Endothelial cell (in vitro differentiated cells): ENCODE data around the gene VEGFB. TPM values are rescaled to one million over a fixed set of nuclear protein-coding genes. Genes with fewer than 3 reads are reported as not detected.
A peak's percentile ranks its signal among the peaks of the same experiment; 100 is the strongest.

Source experiments
- DNase-seq: peaks from one replicate; pipeline ENCODE4 v3.0.0; 2021; ENCODE audit warnings: low spot score
- H3K27ac Mint-ChIP-seq: one replicate; pipeline ENCODE4 v1.8.0; 2021; ENCODE audit warnings: mixed read lengths, inconsistent platforms; ENCODE audit not compliant: unreplicated experiment
- H3K27me3 Mint-ChIP-seq: one replicate; pipeline ENCODE4 v1.8.0; 2021; ENCODE audit warnings: mild to moderate bottlenecking, moderate library complexity, mixed read lengths, inconsistent platforms; ENCODE audit not compliant: unreplicated experiment
- H3K36me3 Mint-ChIP-seq: one replicate; pipeline ENCODE4 v1.8.0; 2021; ENCODE audit warnings: mild to moderate bottlenecking, low read depth, mixed read lengths, inconsistent platforms; ENCODE audit not compliant: unreplicated experiment
- H3K4me1 Mint-ChIP-seq: one replicate; pipeline ENCODE4 v1.8.0; 2021; ENCODE audit warnings: mild to moderate bottlenecking, mixed read lengths, inconsistent platforms; ENCODE audit not compliant: unreplicated experiment
- H3K4me3 Mint-ChIP-seq: one replicate; pipeline ENCODE4 v1.8.0; 2021; ENCODE audit warnings: mild to moderate bottlenecking, mixed read lengths, inconsistent platforms; ENCODE audit not compliant: unreplicated experiment
- H3K9me3 Mint-ChIP-seq: one replicate; pipeline ENCODE4 v1.8.0; 2021; ENCODE audit warnings: mixed read lengths, inconsistent platforms; ENCODE audit not compliant: unreplicated experiment
- total RNA-seq: library from RNA; stranded (reverse); fragmentation: NEBNext Ultra II Directional; extraction: Animal tissue kit (Norgen Biotek cat#: 25700); gene quantifications from one replicate; pipeline ENCODE4 v1.2.1, GENCODE V29; 2021; ENCODE audit not compliant: unreplicated experiment
- TF ChIP-seq, protein P1 (sequence below): fragments of 200-600 bp; sonication (generic); IDR thresholded peaks from one replicate; pipeline ENCODE4 v1.5.0; 2021; ENCODE audit warnings: antibody characterized with exemption; ENCODE audit not compliant: unreplicated experiment

VEGFB gene
- total RNA-seq, 1 donor from 2014 or later: 11.5 TPM

DNA sequence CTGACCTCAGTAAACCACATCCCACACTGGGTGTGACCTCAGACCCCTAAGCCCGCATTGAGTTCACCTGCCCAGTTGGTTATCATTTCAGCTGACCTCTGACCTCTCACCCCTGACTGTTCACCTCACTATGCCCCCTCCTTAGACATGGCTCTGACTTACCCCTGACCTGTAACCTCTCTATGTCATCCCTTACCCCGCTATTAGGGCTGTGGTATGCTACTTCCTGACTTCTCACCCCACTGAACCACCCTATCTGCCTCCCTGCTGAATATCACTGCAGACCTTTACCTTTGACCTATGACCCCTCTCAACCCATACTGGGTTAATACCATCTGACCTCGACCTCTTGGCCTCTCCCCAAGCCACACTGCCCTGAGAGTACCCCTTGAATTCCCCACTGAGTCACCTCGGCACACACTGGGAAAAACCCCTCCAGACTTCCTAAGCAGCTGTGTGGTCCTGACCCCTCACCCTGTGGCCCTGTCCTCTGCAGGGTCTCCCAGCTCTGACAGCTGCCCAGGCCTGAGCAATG is 25.2 kb downstream of the VEGFB start:
- peak overlapping the region; percentile 71 for H3K4me3 Mint-ChIP-seq
- no peak for DNase-seq
- H3K9me3 Mint-ChIP-seq: no peaks in the 10 kb centered on the region
- H3K27ac Mint-ChIP-seq: no peak overlapping the region
- H3K4me1 Mint-ChIP-seq: peaks cover 4% of the 10 kb centered on the region
- TF ChIP-seq, protein P1, sequence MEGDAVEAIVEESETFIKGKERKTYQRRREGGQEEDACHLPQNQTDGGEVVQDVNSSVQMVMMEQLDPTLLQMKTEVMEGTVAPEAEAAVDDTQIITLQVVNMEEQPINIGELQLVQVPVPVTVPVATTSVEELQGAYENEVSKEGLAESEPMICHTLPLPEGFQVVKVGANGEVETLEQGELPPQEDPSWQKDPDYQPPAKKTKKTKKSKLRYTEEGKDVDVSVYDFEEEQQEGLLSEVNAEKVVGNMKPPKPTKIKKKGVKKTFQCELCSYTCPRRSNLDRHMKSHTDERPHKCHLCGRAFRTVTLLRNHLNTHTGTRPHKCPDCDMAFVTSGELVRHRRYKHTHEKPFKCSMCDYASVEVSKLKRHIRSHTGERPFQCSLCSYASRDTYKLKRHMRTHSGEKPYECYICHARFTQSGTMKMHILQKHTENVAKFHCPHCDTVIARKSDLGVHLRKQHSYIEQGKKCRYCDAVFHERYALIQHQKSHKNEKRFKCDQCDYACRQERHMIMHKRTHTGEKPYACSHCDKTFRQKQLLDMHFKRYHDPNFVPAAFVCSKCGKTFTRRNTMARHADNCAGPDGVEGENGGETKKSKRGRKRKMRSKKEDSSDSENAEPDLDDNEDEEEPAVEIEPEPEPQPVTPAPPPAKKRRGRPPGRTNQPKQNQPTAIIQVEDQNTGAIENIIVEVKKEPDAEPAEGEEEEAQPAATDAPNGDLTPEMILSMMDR: no peak
- peaks cover 20% of the 10 kb centered on the region for H3K36me3 Mint-ChIP-seq
- H3K27me3 Mint-ChIP-seq: peaks cover 13% of the 10 kb centered on the region

DNA sequence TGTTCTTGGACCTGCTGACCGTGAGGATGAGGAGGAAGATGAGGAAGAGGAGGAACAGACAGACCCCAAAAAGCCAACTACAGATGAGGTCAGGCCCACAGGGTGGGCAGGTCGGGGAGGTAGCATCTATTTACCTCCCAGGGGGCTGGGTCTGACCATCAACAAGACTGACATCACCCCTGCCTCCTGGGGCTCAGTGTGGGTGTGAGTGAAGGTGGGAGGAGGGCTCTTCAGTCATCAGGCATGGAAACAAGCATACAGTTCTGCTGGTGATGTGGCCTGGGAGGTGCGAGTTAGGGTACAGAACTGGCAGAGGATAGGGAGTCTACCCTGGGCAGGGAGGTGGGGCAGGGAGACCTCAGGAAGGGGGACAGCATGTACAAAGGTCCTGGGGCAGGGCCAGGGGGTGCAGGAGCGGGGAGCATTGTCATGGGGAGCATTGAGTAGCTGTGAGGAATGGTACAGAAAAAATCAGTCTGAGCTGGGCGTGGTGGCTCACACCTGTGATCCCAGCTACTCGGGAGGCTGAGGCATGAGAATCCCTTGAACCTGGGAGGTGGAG is 25.8 kb downstream of the VEGFB start:
- no peak overlapping the region for H3K27ac Mint-ChIP-seq
- peaks cover 18% of the 10 kb centered on the region for H3K36me3 Mint-ChIP-seq
- TF ChIP-seq, protein P1: no peak
- no peak for DNase-seq
- peaks cover 13% of the 10 kb centered on the region for H3K27me3 Mint-ChIP-seq
- H3K4me3 Mint-ChIP-seq: peak overlapping the region; percentile 71
- H3K9me3 Mint-ChIP-seq: no peaks in the 10 kb centered on the region
- H3K4me1 Mint-ChIP-seq: peaks cover 4% of the 10 kb centered on the region

DNA sequence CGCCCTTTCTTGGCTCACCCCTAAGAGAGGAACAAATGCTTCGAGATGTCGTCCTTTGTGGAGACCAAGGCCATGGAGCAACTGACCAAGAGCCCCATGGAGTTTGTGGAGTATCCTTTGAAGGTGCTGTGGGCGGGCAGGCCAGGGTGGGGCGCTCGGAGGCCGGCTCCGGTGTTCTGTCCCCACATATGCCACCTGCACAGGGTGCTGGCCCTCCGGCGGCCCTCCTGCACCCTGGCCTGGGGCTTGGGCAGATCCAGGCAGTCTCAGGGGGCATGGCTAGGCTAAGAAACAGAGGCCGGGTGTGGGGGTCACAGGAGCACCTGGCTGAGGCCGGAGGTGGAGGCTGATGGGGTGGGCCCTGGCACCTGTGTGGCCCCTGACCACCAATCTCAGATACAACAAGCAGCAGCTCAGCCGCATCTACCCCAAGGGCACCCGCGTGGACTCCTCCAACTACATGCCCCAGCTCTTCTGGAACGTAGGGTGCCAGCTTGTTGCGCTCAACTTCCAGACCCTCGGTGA is 27.2 kb downstream of the VEGFB start:
- H3K27ac Mint-ChIP-seq: no peak overlapping the region
- peaks cover 4% of the 10 kb centered on the region for H3K4me1 Mint-ChIP-seq
- no peaks in the 10 kb centered on the region for H3K9me3 Mint-ChIP-seq
- H3K36me3 Mint-ChIP-seq: peaks cover 23% of the 10 kb centered on the region
- DNase-seq: no peak
- peaks cover 16% of the 10 kb centered on the region for H3K27me3 Mint-ChIP-seq
- H3K4me3 Mint-ChIP-seq: no peak overlapping the region
- TF ChIP-seq, protein P1: no peak

DNA sequence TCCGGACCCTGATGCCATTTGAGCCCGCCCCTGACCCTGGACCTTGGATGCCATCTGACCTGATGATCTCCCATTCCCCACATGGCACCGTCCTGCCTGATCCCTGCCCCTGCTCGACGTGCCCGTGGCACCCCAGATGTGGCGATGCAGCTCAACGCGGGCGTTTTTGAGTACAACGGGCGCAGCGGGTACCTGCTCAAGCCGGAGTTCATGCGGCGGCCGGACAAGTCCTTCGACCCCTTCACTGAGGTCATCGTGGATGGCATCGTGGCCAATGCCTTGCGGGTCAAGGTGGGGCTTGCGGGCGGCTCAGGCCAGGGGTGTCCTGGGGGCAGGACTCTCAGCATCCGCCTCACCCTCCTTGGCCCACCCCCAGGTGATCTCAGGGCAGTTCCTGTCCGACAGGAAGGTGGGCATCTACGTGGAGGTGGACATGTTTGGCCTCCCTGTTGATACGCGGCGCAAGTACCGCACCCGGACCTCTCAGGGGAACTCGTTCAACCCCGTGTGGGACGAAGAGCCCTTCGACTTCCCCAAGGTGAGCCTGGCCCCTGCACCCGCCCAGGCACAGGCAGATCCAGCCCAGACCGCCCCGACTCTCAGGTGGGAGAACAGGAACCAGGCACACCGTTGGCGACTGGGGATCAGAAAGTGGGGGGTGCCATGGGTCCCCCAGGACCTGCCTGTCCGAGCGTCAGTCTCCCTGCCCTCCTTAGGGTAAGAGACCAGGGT is 28.1 kb downstream of the VEGFB start:
- Mint-ChIP-seq H3K27me3 (peaks cover 16% of the 10 kb centered on the region), H3K4me1 (peaks cover 4% of the 10 kb centered on the region), H3K27ac (no peak overlapping the region), H3K9me3 (no peaks in the 10 kb centered on the region), H3K36me3 (peaks cover 23% of the 10 kb centered on the region), H3K4me3 (no peak overlapping the region)
- TF ChIP-seq, protein P1: no peak
- DNase-seq: no peak
